NT2/D1 (cell line): ENCODE data around the gene WDR70.
"Not testable (repeated sequence)": the region's sequence is repeated elsewhere in the genome, so short reads cannot be mapped to it uniquely, and the experiment has no call there.

Experiments used
- DNase-seq: peaks from one replicate; pipeline ENCODE4 v3.0.0-alpha.2; 2011; ENCODE audit warnings: low read depth, low spot score
- H3K27me3 ChIP-seq: 2 replicates; pipeline ENCODE4 v1.6.0; 2011; ENCODE audit warnings: mild to moderate bottlenecking; ENCODE audit not compliant: insufficient read length, insufficient read depth
- H3K36me3 ChIP-seq: 2 replicates; pipeline ENCODE4 v1.6.1; 2011; ENCODE audit warnings: mild to moderate bottlenecking, low read length, mixed read lengths; ENCODE audit not compliant: insufficient read depth, insufficient read length
- H3K4me1 ChIP-seq: 2 replicates; pipeline ENCODE4 v1.5.1; 2011; ENCODE audit not compliant: insufficient read depth, insufficient read length
- H3K4me3 ChIP-seq: 2 replicates; pipeline ENCODE4 v1.5.1; 2011; ENCODE audit warnings: low read depth; ENCODE audit not compliant: insufficient read length
- H3K9ac ChIP-seq: 2 replicates; pipeline ENCODE4 v1.6.0; 2011; ENCODE audit warnings: low read depth; ENCODE audit not compliant: insufficient read length
- H3K9me3 ChIP-seq: 2 replicates; pipeline ENCODE4 v1.5.1; 2011; ENCODE audit warnings: mild to moderate bottlenecking, low read length; ENCODE audit not compliant: insufficient read depth
- SUZ12 ChIP-seq: IDR thresholded peaks from 2 replicates; pipeline ENCODE4 v1.6.1; 2011; ENCODE audit not compliant: insufficient read length, insufficient read depth; ENCODE audit errors: extremely low read depth
- YY1 ChIP-seq: IDR thresholded peaks from 2 replicates; pipeline ENCODE4 v1.6.1; 2011; ENCODE audit not compliant: insufficient read length, insufficient read depth
- ZNF274 ChIP-seq: IDR thresholded peaks from 2 replicates; pipeline ENCODE4 v1.6.1; 2011; ENCODE audit warnings: mild to moderate bottlenecking, low read depth, low read length

Gene WDR70

GRCh38 chr5:37638897-37639296 is 259.8 kb downstream of the WDR70 start:
- Histone ChIP-seq H3K9ac (no peak overlapping the region), H3K4me1 (no peaks in the 10 kb centered on the region), H3K9me3 (no peaks in the 10 kb centered on the region), H3K4me3 (no peak overlapping the region), H3K27me3 (no peaks in the 10 kb centered on the region), H3K36me3 (no peaks in the 10 kb centered on the region)
- TF ChIP-seq SUZ12 (no peak), ZNF274 (no peak), YY1 (no peak)
- no peak for DNase-seq

GRCh38 chr5:37640088-37640487 is 261.0 kb downstream of the WDR70 start:
- H3K27me3 ChIP-seq = no peaks in the 10 kb centered on the region
- H3K9me3 ChIP-seq = no peaks in the 10 kb centered on the region; the same call in 1 of the 2 replicates

GRCh38 chr5:37641933-37642332 is 262.8 kb downstream of the WDR70 start:
- no peaks in the 10 kb centered on the region; the same call in 1 of the 2 replicates for H3K9me3 ChIP-seq
- TF ChIP-seq SUZ12 (no peak), ZNF274 (no peak), YY1 (no peak)
- H3K27me3 ChIP-seq = no peaks in the 10 kb centered on the region
- H3K9ac ChIP-seq = no peak overlapping the region
- H3K4me1 ChIP-seq = no peaks in the 10 kb centered on the region
- DNase-seq = no peak
- no peaks in the 10 kb centered on the region for H3K36me3 ChIP-seq
- H3K4me3 ChIP-seq = no peak overlapping the region

More at GRCh38 chr5:37640088-37640487, 261.0 kb downstream of the WDR70 start:
- H3K36me3 ChIP-seq = no peaks in the 10 kb centered on the region
- no peaks in the 10 kb centered on the region for H3K4me1 ChIP-seq
- DNase-seq = no peak
- no peak overlapping the region for H3K9ac ChIP-seq
- TF ChIP-seq YY1 (no peak), ZNF274 (no peak), SUZ12 (no peak)
- H3K4me3 ChIP-seq = no peak overlapping the region

- Histone ChIP-seq H3K9me3 (no peaks in the 10 kb centered on the region; the same call in 1 of the 2 replicates), H3K27me3 (no peaks in the 10 kb centered on the region), H3K4me1 (no peaks in the 10 kb centered on the region), H3K4me3 (no peak overlapping the region), H3K9ac (no peak overlapping the region), H3K36me3 (no peaks in the 10 kb centered on the region)
- TF ChIP-seq ZNF274 (no peak), SUZ12 (no peak), YY1 (no peak)
- DNase-seq = no peak
Measured at GRCh38 chr5:37645707-37646106, 266.6 kb downstream of the WDR70 start.

GRCh38 chr5:37654566-37654965 is 275.4 kb downstream of the WDR70 start:
- H3K9me3 ChIP-seq, H3K9ac ChIP-seq, DNase-seq, H3K4me1 ChIP-seq, H3K4me3 ChIP-seq, H3K27me3 ChIP-seq, H3K36me3 ChIP-seq: not testable (repeated sequence)

GRCh38 chr5:37657046-37657445 is 277.9 kb downstream of the WDR70 start:
- TF ChIP-seq ZNF274 (no peak), SUZ12 (no peak)
- no peaks in the 10 kb centered on the region for H3K36me3 ChIP-seq
- H3K4me1 ChIP-seq = no peaks in the 10 kb centered on the region
- H3K27me3 ChIP-seq = no peaks in the 10 kb centered on the region
- no peaks in the 10 kb centered on the region for H3K9me3 ChIP-seq
- H3K9ac ChIP-seq = no peak overlapping the region
- DNase-seq = no peak
- H3K4me3 ChIP-seq = no peak overlapping the region

- TF ChIP-seq SUZ12 = no peak
- TF ChIP-seq ZNF274 = no peak
- TF ChIP-seq YY1 = no peak
- no peak for DNase-seq
- Histone ChIP-seq H3K36me3 (no peaks in the 10 kb centered on the region), H3K27me3 (no peaks in the 10 kb centered on the region), H3K9ac (no peak overlapping the region), H3K9me3 (no peaks in the 10 kb centered on the region), H3K4me3 (no peak overlapping the region), H3K4me1 (no peaks in the 10 kb centered on the region)
Measured at GRCh38 chr5:37658440-37658839, 279.3 kb downstream of the WDR70 start.

- Histone ChIP-seq H3K4me1 (no peaks in the 10 kb centered on the region), H3K4me3 (no peak overlapping the region), H3K9ac (no peak overlapping the region), H3K36me3 (no peaks in the 10 kb centered on the region), H3K9me3 (no peaks in the 10 kb centered on the region), H3K27me3 (no peaks in the 10 kb centered on the region)
- TF ChIP-seq SUZ12 = no peak
- no peak for TF ChIP-seq ZNF274
- TF ChIP-seq YY1 = no peak
- no peak for DNase-seq
Measured at GRCh38 chr5:37660319-37660718, 281.2 kb downstream of the WDR70 start.
